ENCODE results near the gene OVCH2. TPM values are rescaled to one million over a fixed set of nuclear protein-coding genes. Genes with fewer than 3 reads are reported as not detected.

OVCH2 gene
- total and polyA plus RNA-seq, 2 experiments from 2014 or later: 0.42 to 1.3 TPM

GRCh38 chr11:7656704-7657103 lies 49.6 kb downstream of the OVCH2 start (continued):
- TF ChIP-seq ZNF462 (CRISPR knock-in tag; IDR thresholded peaks at IDR 0.05) (no peak), POLR2AphosphoS5 (IDR thresholded peaks at IDR 0.05; ENCODE audit: low read depth) (no peak), JUNB (IDR thresholded peaks at IDR 0.05; ENCODE audit: unreplicated experiment) (no peak), EZH2 (IDR thresholded peaks at IDR 0.05; ENCODE audit: low read depth, unreplicated experiment) (no peak), CREB1 (CRISPR knock-in tag; IDR thresholded peaks at IDR 0.05; ENCODE audit: low read depth) (no peak), ZNF114 (CRISPR knock-in tag; IDR thresholded peaks at IDR 0.05) (no peak), EZH2phosphoT487 (IDR thresholded peaks at IDR 0.05; ENCODE audit: unreplicated experiment) (no peak), NANOG (IDR thresholded peaks at IDR 0.05; ENCODE audit: borderline replicate concordance) (no peak), ZNF331 (CRISPR knock-in tag; IDR thresholded peaks at IDR 0.05; ENCODE audit: low read depth) (no peak)
- TF ChIP-seq, protein P1, sequence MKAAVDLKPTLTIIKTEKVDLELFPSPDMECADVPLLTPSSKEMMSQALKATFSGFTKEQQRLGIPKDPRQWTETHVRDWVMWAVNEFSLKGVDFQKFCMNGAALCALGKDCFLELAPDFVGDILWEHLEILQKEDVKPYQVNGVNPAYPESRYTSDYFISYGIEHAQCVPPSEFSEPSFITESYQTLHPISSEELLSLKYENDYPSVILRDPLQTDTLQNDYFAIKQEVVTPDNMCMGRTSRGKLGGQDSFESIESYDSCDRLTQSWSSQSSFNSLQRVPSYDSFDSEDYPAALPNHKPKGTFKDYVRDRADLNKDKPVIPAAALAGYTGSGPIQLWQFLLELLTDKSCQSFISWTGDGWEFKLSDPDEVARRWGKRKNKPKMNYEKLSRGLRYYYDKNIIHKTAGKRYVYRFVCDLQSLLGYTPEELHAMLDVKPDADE (IDR thresholded peaks at IDR 0.05): no peak
